Esophagus squamous epithelium (tissue), 4 donors: Measurements from ENCODE around the gene FAM163B.

ENCODE experiments used
- CTCF ChIP-seq, 6 experiments: fragments of 450-650 bp in 4 of 6; fragments of 200-600 bp in 2 of 6; sonication (generic) in 2 of 6; IDR thresholded peaks; one replicate each; pipeline ENCODE4 v1.5.1; 2016 to 2019; ENCODE audit warnings: antibody characterized with exemption in 6 of 6, mild to moderate bottlenecking in 4 of 6, moderate library complexity in 4 of 6
- POLR2A ChIP-seq, 4 donors: fragments of 450-650 bp; IDR thresholded peaks; one replicate each; pipeline ENCODE4 v1.6.1; 2017; ENCODE audit warnings: antibody characterized with exemption in 4 of 4, mild to moderate bottlenecking in 4 of 4, moderate library complexity in 3 of 4

- TF ChIP-seq CTCF (IDR thresholded peaks at IDR 0.05) (no peak), POLR2A (IDR thresholded peaks at IDR 0.05) (no peak)
Measured at GRCh38 chr9:133536536-133536935, 72.7 kb downstream of the FAM163B start.
